Measurements from ENCODE around the gene HOXC10. TPM values are rescaled to one million over a fixed set of nuclear protein-coding genes. Genes with fewer than 3 reads are reported as not detected.

HOXC10 gene
- total and polyA plus RNA-seq, 2 donors (not counting 3 experiments of a cell fraction or from before 2014, with no cell fraction given), result 0.18 TPM; not detected in 1

DNA sequence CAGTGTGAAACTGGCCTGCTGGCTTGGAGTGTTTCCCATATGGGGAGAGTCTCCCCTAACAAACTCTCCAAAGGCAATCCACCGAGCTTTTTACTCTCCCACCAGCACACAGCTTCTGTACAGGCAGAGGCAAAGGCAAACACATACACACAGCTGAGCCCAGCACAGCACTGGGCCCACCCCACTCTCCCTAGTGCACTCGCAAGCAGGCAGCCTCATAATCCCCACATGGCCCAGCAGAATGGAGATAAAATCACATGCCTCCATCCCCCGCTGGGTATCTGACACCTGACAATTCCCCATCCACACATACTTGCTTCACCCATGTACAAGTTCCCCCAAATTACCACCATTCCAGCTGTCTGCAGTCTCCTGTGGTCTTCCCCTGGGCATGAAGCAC, 26.8 kb upstream of the HOXC10 start:
- H3K27ac ChIP-seq (ENCODE audit: insufficient read depth, low read depth, low read length), result no peak overlapping the region
- FAIRE-seq (no peak), DNase-seq (ENCODE audit: low read depth, low spot score) (no peak)

More for the DNA sequence above, 26.8 kb upstream of the HOXC10 start:
- no peaks in the 10 kb centered on the region for H3K9me3 ChIP-seq (replicated peaks; ENCODE audit: control insufficient read depth, insufficient read depth, low read length)
- peaks cover 87 to 98% of the 10 kb centered on the region in 2 experiments for H3K27me3 ChIP-seq (ENCODE audit: control insufficient read depth in 2 of 2, insufficient read depth in 2 of 2, low read length in 2 of 2)
- BruUV-seq (replicated peaks), result no TSS peak
- no peaks in the 10 kb centered on the region for H3K4me1 ChIP-seq (ENCODE audit: control insufficient read depth, extremely low read depth, insufficient read depth, low read length)
- no peak overlapping the region for H3K4me2 ChIP-seq (ENCODE audit: insufficient read depth, low read length)
- no peaks in the 10 kb centered on the region for H3K79me2 ChIP-seq (ENCODE audit: control insufficient read depth, insufficient read depth, low read length)
- no peaks in the 10 kb centered on the region for H4K20me1 ChIP-seq (replicated peaks; ENCODE audit: control insufficient read depth, extremely low read depth, insufficient read depth, low read length)
- no peak overlapping the region for H3K9ac ChIP-seq (replicated peaks; ENCODE audit: extremely low read depth, insufficient read depth, low read length)
- ChIA-PET CTCF (no interaction called here), POLR2A (no interaction called here)
- intact Hi-C loops (cut with micrococcal nuclease) (no loop called here), dilution Hi-C loops (cut with MboI; ENCODE audit: extremely low pct_ligation_motif_present, low sequenced_read_pairs) (no loop called here)
- H2AFZ ChIP-seq (ENCODE audit: low read depth, low read length), result no peak overlapping the region
- H3K36me3 ChIP-seq (ENCODE audit: control insufficient read depth in 2 of 2, extremely low read depth in 1 of 2, insufficient read depth in 2 of 2, low read length in 2 of 2), result no peaks in the 10 kb centered on the region
- TF ChIP-seq EZH2 (IDR thresholded peaks at IDR 0.05; ENCODE audit: borderline replicate concordance, low read depth, low read length, severe bottlenecking) (no peak), POLR2AphosphoS5 (IDR thresholded peaks at IDR 0.05; ENCODE audit: insufficient read depth, low read depth, low read length) (no peak), JUN (IDR thresholded peaks at IDR 0.05; ENCODE audit: borderline replicate concordance, insufficient read depth, insufficient read length, low read depth) (no peak), POLR2A (IDR thresholded peaks at IDR 0.05; ENCODE audit: low read depth, low read length) (no peak), MYC (IDR thresholded peaks at IDR 0.05; ENCODE audit: low read depth, low read length) (no peak)
- TF ChIP-seq, protein P1, sequence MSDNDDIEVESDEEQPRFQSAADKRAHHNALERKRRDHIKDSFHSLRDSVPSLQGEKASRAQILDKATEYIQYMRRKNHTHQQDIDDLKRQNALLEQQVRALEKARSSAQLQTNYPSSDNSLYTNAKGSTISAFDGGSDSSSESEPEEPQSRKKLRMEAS (IDR thresholded peaks at IDR 0.05; ENCODE audit: insufficient read depth, insufficient read length), result no peak
- TF ChIP-seq, protein P2, sequence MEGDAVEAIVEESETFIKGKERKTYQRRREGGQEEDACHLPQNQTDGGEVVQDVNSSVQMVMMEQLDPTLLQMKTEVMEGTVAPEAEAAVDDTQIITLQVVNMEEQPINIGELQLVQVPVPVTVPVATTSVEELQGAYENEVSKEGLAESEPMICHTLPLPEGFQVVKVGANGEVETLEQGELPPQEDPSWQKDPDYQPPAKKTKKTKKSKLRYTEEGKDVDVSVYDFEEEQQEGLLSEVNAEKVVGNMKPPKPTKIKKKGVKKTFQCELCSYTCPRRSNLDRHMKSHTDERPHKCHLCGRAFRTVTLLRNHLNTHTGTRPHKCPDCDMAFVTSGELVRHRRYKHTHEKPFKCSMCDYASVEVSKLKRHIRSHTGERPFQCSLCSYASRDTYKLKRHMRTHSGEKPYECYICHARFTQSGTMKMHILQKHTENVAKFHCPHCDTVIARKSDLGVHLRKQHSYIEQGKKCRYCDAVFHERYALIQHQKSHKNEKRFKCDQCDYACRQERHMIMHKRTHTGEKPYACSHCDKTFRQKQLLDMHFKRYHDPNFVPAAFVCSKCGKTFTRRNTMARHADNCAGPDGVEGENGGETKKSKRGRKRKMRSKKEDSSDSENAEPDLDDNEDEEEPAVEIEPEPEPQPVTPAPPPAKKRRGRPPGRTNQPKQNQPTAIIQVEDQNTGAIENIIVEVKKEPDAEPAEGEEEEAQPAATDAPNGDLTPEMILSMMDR (IDR thresholded peaks at IDR 0.05; ENCODE audit: extremely low read depth in 1 of 2, insufficient read depth in 1 of 2, low read depth in 1 of 2, low read length in 2 of 2), result no peak
- no peak overlapping the region for H3K4me3 ChIP-seq (replicated peaks in 1 of 3; ENCODE audit: insufficient read depth in 1 of 3, low read depth in 1 of 3, low read length in 3 of 3)
- H3K9me1 ChIP-seq (replicated peaks; ENCODE audit: control insufficient read depth, extremely low read depth, insufficient read depth, low read length), result no peaks in the 10 kb centered on the region

Data from endothelial cell of umbilical vein (primary cell).